ENCODE measurements around the gene PSTK.

The PSTK gene

GRCh38 chr10:122962405-122962804 lies 17.8 kb upstream of the PSTK start:
- Histone ChIP-seq H3K4me2 (ENCODE audit: low read depth, low read length, poor library complexity, severe bottlenecking) (no peak overlapping the region), H3K9ac (ENCODE audit: low read depth, low read length, poor library complexity, severe bottlenecking) (no peak overlapping the region)

GRCh38 chr10:122966879-122967278 lies 13.3 kb upstream of the PSTK start:
- no peak overlapping the region for H3K4me2 ChIP-seq (ENCODE audit: low read depth, low read length, poor library complexity, severe bottlenecking)
- H3K27me3 ChIP-seq (ENCODE audit: insufficient read depth, low read length, poor library complexity, severe bottlenecking) = no peaks in the 10 kb centered on the region
- TF ChIP-seq CTCF (conservative IDR thresholded peaks at IDR 0.05; ENCODE audit: low read length) (no peak), EZH2phosphoT487 (IDR thresholded peaks at IDR 0.05; ENCODE audit: borderline replicate concordance) (no peak)
- peaks cover 14% of the 10 kb centered on the region; the same call in 1 of the 2 replicates for H3K9me3 ChIP-seq (ENCODE audit: insufficient read depth, low read depth, low read length)
- no peak overlapping the region for H3K4me3 ChIP-seq (ENCODE audit: low read length, poor library complexity, severe bottlenecking)
- 0 out of 2 replicates have a peak, but pooled peaks cover 9% of the 10 kb centered on the region for H3K36me3 ChIP-seq (ENCODE audit: insufficient read depth, low read length)
- no peak overlapping the region for H3K9ac ChIP-seq (ENCODE audit: low read depth, low read length, poor library complexity, severe bottlenecking)
- no peaks in the 10 kb centered on the region for H3K79me2 ChIP-seq (ENCODE audit: insufficient read depth, low read length)
- H4K20me1 ChIP-seq (ENCODE audit: insufficient read depth, low read length, poor library complexity, severe bottlenecking) = no peaks in the 10 kb centered on the region
- no peaks in the 10 kb centered on the region for H3F3A ChIP-seq (ENCODE audit: low read depth)
- H3K4me1 ChIP-seq (ENCODE audit: insufficient read depth, low read length, poor library complexity, severe bottlenecking) = no peaks in the 10 kb centered on the region
- no peaks in the 10 kb centered on the region for H3K9me2 ChIP-seq (replicated peaks; ENCODE audit: low read depth, low read length)
- no peak overlapping the region for H2AFZ ChIP-seq (ENCODE audit: low read length)

More at GRCh38 chr10:122962405-122962804, 17.8 kb upstream of the PSTK start:
- H3K9me3 ChIP-seq (ENCODE audit: insufficient read depth, low read depth, low read length) = peaks cover 8% of the 10 kb centered on the region; the same call in 1 of the 2 replicates
- no peaks in the 10 kb centered on the region for H3K9me2 ChIP-seq (replicated peaks; ENCODE audit: low read depth, low read length)
- H3K4me3 ChIP-seq (ENCODE audit: low read length, poor library complexity, severe bottlenecking) = no peak overlapping the region
- H4K20me1 ChIP-seq (ENCODE audit: insufficient read depth, low read length, poor library complexity, severe bottlenecking) = no peaks in the 10 kb centered on the region
- 0 out of 2 replicates have a peak, but pooled peaks cover 9% of the 10 kb centered on the region for H3K36me3 ChIP-seq (ENCODE audit: insufficient read depth, low read length)
- H3K27me3 ChIP-seq (ENCODE audit: insufficient read depth, low read length, poor library complexity, severe bottlenecking) = no peaks in the 10 kb centered on the region
- TF ChIP-seq EZH2phosphoT487 (IDR thresholded peaks at IDR 0.05; ENCODE audit: borderline replicate concordance) = no peak
- TF ChIP-seq CTCF (conservative IDR thresholded peaks at IDR 0.05; ENCODE audit: low read length) = no peak
- H3F3A ChIP-seq (ENCODE audit: low read depth) = no peaks in the 10 kb centered on the region
- H3K79me2 ChIP-seq (ENCODE audit: insufficient read depth, low read length) = no peaks in the 10 kb centered on the region
- H3K4me1 ChIP-seq (ENCODE audit: insufficient read depth, low read length, poor library complexity, severe bottlenecking) = peaks cover 5% of the 10 kb centered on the region
- no peak overlapping the region for H2AFZ ChIP-seq (ENCODE audit: low read length)

- H3F3A ChIP-seq (ENCODE audit: low read depth) = no peaks in the 10 kb centered on the region
- H3K9me2 ChIP-seq (replicated peaks; ENCODE audit: low read depth, low read length) = no peaks in the 10 kb centered on the region
- no peak overlapping the region for H3K9ac ChIP-seq (ENCODE audit: low read depth, low read length, poor library complexity, severe bottlenecking)
- H3K4me3 ChIP-seq (ENCODE audit: low read length, poor library complexity, severe bottlenecking) = no peak overlapping the region
- no peaks in the 10 kb centered on the region for H3K27me3 ChIP-seq (ENCODE audit: insufficient read depth, low read length, poor library complexity, severe bottlenecking)
- H3K4me1 ChIP-seq (ENCODE audit: insufficient read depth, low read length, poor library complexity, severe bottlenecking) = no peaks in the 10 kb centered on the region
- 0 out of 2 replicates have a peak, but pooled peaks cover 9% of the 10 kb centered on the region for H3K36me3 ChIP-seq (ENCODE audit: insufficient read depth, low read length)
- peaks cover 14% of the 10 kb centered on the region; the same call in 1 of the 2 replicates for H3K9me3 ChIP-seq (ENCODE audit: insufficient read depth, low read depth, low read length)
- no peak for TF ChIP-seq EZH2phosphoT487 (IDR thresholded peaks at IDR 0.05; ENCODE audit: borderline replicate concordance)
- no peak for TF ChIP-seq CTCF (conservative IDR thresholded peaks at IDR 0.05; ENCODE audit: low read length)
- H2AFZ ChIP-seq (ENCODE audit: low read length) = no peak overlapping the region
- H4K20me1 ChIP-seq (ENCODE audit: insufficient read depth, low read length, poor library complexity, severe bottlenecking) = no peaks in the 10 kb centered on the region
- no peaks in the 10 kb centered on the region for H3K79me2 ChIP-seq (ENCODE audit: insufficient read depth, low read length)
- H3K4me2 ChIP-seq (ENCODE audit: low read depth, low read length, poor library complexity, severe bottlenecking) = no peak overlapping the region
Measured at GRCh38 chr10:122968698-122969097, 11.5 kb upstream of the PSTK start.
